Smooth muscle cell (in vitro differentiated cells): ENCODE results near the gene GINS3. TPM values are rescaled to one million over a fixed set of nuclear protein-coding genes. Genes with fewer than 3 reads are reported as not detected.

ENCODE experiments used
- DNase-seq: peaks from one replicate; lab custom pipeline; 2025; ENCODE audit not compliant: unreplicated experiment; lab: John Stamatoyannopoulos, UW
- H2AFZ ChIP-seq: fragments of 200-600 bp; sonication (generic); 2 replicates; pipeline ENCODE4 v1.6.0; 2016; ENCODE audit warnings: antibody characterized with exemption, low read depth, mild to moderate bottlenecking
- H3F3A ChIP-seq: fragments of 200-600 bp; sonication (generic); 2 replicates; pipeline ENCODE4 v1.6.0; 2017; ENCODE audit warnings: antibody characterized with exemption, low read depth
- H3K27ac ChIP-seq: fragments of 200-600 bp; sonication (generic); 2 replicates; pipeline ENCODE4 v1.5.1; 2016; ENCODE audit warnings: low read depth, mild to moderate bottlenecking
- H3K27me3 ChIP-seq: fragments of 200-600 bp; sonication (generic); 2 replicates; pipeline ENCODE4 v1.6.1; 2016; ENCODE audit warnings: low read depth, mild to moderate bottlenecking
- H3K36me3 ChIP-seq: fragments of 200-600 bp; sonication (generic); 2 replicates; pipeline ENCODE4 v1.5.1; 2016; ENCODE audit warnings: low read depth
- H3K4me1 ChIP-seq: fragments of 200-600 bp; sonication (generic); 2 replicates; pipeline ENCODE4 v1.5.1; 2016; ENCODE audit warnings: low read depth
- H3K4me2 ChIP-seq: fragments of 200-600 bp; sonication (generic); 2 replicates; pipeline ENCODE4 v1.6.0; 2016; ENCODE audit warnings: mild to moderate bottlenecking
- H3K4me3 ChIP-seq: fragments of 200-600 bp; sonication (generic); 2 replicates; pipeline ENCODE4 v1.5.1; 2016; ENCODE audit warnings: mild to moderate bottlenecking
- H3K79me2 ChIP-seq: fragments of 200-600 bp; sonication (generic); 2 replicates; pipeline ENCODE4 v1.6.0; 2016; ENCODE audit warnings: low read depth, mild to moderate bottlenecking
- H3K9ac ChIP-seq: fragments of 200-600 bp; sonication (generic); 2 replicates; pipeline ENCODE4 v1.6.0; 2016; ENCODE audit warnings: low read depth
- H3K9me3 ChIP-seq: fragments of 200-600 bp; sonication (generic); replicated peaks from 2 replicates; pipeline ENCODE4 v1.5.1; 2016; ENCODE audit warnings: low read depth
- H4K20me1 ChIP-seq: fragments of 200-600 bp; sonication (generic); 2 replicates; pipeline ENCODE4 v1.6.0; 2016; ENCODE audit warnings: low read depth
- CTCF ChIP-seq: fragments of 200-600 bp; sonication (generic); IDR thresholded peaks from 2 replicates; pipeline ENCODE4 v1.5.1; 2017; ENCODE audit warnings: borderline replicate concordance, mild to moderate bottlenecking, antibody characterized with exemption; ENCODE audit not compliant: insufficient read depth, poor library complexity, severe bottlenecking
- WGBS: methylation state at CpG from one replicate; pipeline ENCODE4 v1.1.7; 2016; ENCODE audit warnings: low lambda C conversion rate; 5-methylcytosine and 5-hydroxymethylcytosine counted together
- polyA plus RNA-seq: library from polyadenylated mRNA; unstranded; fragments of >200 nt; fragmentation: Nextera tagmentation; extraction: Ambion mirVana; gene quantifications from 2 replicates; pipeline ENCODE4 v1.2.1, GENCODE V29; 2016
- total RNA-seq: library from RNA; depleted of rRNA; stranded (reverse); fragments of >200 nt; gene quantifications from 2 replicates; pipeline ENCODE4 v1.2.3, GENCODE V29; 2014

GINS3 gene
- total and polyA plus RNA-seq, 2 experiments from 2014 or later, result 1.9 to 4.2 TPM

GRCh38 chr16:58426966-58427365, 34.7 kb downstream of the GINS3 start:
- Histone ChIP-seq H3F3A (no peaks in the 10 kb centered on the region), H3K27me3 (peaks cover 36% of the 10 kb centered on the region), H3K79me2 (no peaks in the 10 kb centered on the region), H3K9ac (no peak overlapping the region), H3K4me2 (no peak overlapping the region), H2AFZ (no peak overlapping the region), H3K27ac (no peak overlapping the region), H3K36me3 (no peaks in the 10 kb centered on the region), H4K20me1 (no peaks in the 10 kb centered on the region), H3K9me3 (no peaks in the 10 kb centered on the region), H3K4me3 (no peak overlapping the region), H3K4me1 (no peaks in the 10 kb centered on the region)
- DNase-seq, result no peak
- 88% methylated on average over 2 of the region's 2 CpGs for WGBS
- no peak for TF ChIP-seq CTCF

- WGBS, result 83% methylated on average over 11 of the region's 11 CpGs
- DNase-seq, result no peak
- Histone ChIP-seq H3K9ac (no peak overlapping the region), H3K4me1 (no peaks in the 10 kb centered on the region), H3K9me3 (no peaks in the 10 kb centered on the region), H3K79me2 (no peaks in the 10 kb centered on the region), H2AFZ (no peak overlapping the region), H4K20me1 (no peaks in the 10 kb centered on the region), H3K4me2 (no peak overlapping the region), H3K36me3 (no peaks in the 10 kb centered on the region), H3K27ac (no peak overlapping the region), H3K4me3 (no peak overlapping the region), H3F3A (no peaks in the 10 kb centered on the region), H3K27me3 (peaks cover 30% of the 10 kb centered on the region)
- no peak for TF ChIP-seq CTCF
Measured at GRCh38 chr16:58428621-58429542, 36.6 kb downstream of the GINS3 start.

- Histone ChIP-seq H4K20me1 (no peaks in the 10 kb centered on the region), H3K4me2 (no peak overlapping the region), H2AFZ (no peak overlapping the region), H3K4me3 (no peak overlapping the region), H3K4me1 (no peaks in the 10 kb centered on the region), H3K9me3 (no peaks in the 10 kb centered on the region), H3K27ac (no peak overlapping the region), H3F3A (no peaks in the 10 kb centered on the region), H3K79me2 (no peaks in the 10 kb centered on the region), H3K27me3 (peaks cover 30% of the 10 kb centered on the region), H3K36me3 (no peaks in the 10 kb centered on the region), H3K9ac (no peak overlapping the region)
- 91% methylated on average over 6 of the region's 6 CpGs for WGBS
- DNase-seq, result no peak
- TF ChIP-seq CTCF, result no peak
Measured at GRCh38 chr16:58430718-58431117, 38.4 kb downstream of the GINS3 start.
